HAP-1 (cell line): ENCODE results near the gene OR8D2.
"Not testable (repeated sequence)": the region's sequence is repeated elsewhere in the genome, so short reads cannot be mapped to it uniquely, and the experiment has no call there.

Experiments
- DNase-seq, 2 experiments: peaks; one replicate each; pipeline ENCODE4 v3.0.0-alpha.2; 2016 to 2020; ENCODE audit warnings: low spot score in 2 of 2
- H3K27me3 ChIP-seq: fragments of 250-450 bp; sonication (Bioruptor Pico); 2 replicates; pipeline ENCODE4 v1.5.1; 2020; ENCODE audit warnings: low read depth, mild to moderate bottlenecking, moderate library complexity
- H3K36me3 ChIP-seq: fragments of 250-450 bp; sonication (Bioruptor Pico); replicated peaks from 2 replicates; pipeline ENCODE4 v1.5.1; 2020; ENCODE audit warnings: mild to moderate bottlenecking
- H3K4me1 ChIP-seq: fragments of 250-450 bp; sonication (Bioruptor Pico); 2 replicates; pipeline ENCODE4 v1.5.1; 2020; ENCODE audit warnings: mild to moderate bottlenecking
- H3K4me3 ChIP-seq: fragments of 250-450 bp; sonication (Bioruptor Pico); 2 replicates; pipeline ENCODE4 v1.5.1; 2020; ENCODE audit warnings: mild to moderate bottlenecking, moderate library complexity
- H3K9me3 ChIP-seq: fragments of 250-450 bp; sonication (Bioruptor Pico); 2 replicates; pipeline ENCODE4 v1.5.1; 2020; ENCODE audit warnings: mild to moderate bottlenecking, moderate library complexity
- in situ Hi-C: fragments of 300-500 bp; cut with MboI; formaldehyde crosslinking; loops from 3 replicates; pipeline ENCODE4 v1.14.3; 2020; ENCODE audit warnings: low sequenced_read_pairs, inconsistent platforms, mixed read lengths

OR8D2 gene

DNA sequence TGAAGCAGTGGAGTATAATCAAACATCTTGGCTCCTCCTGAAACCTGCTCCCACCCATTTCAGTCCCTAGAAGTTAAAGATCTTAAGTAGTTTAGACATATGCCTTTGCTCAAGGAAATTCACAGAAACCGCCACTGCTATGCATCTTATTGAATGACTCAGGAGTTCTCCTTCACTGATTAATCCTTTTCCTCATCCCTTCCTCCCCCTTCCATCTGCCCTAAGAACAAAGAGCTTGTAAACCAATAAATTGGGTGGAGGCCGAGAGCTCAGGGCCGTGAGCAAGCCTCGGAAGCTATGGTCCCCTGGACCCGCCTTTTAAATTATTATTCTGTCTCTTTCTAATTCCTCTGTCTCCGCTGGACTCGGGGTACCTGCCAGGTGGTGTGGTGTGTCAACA, 49.1 kb downstream of the OR8D2 start:
- H3K36me3 ChIP-seq, in situ Hi-C loops, DNase-seq, H3K4me3 ChIP-seq, H3K4me1 ChIP-seq, H3K27me3 ChIP-seq, H3K9me3 ChIP-seq: not testable (repeated sequence)
